ENCODE data around the gene FOXO1. TPM values are rescaled to one million over a fixed set of nuclear protein-coding genes. Genes with fewer than 3 reads are reported as not detected.

The FOXO1 gene
- total RNA-seq, 4 donors from 2014 or later = 9.1 to 42.3 (median 14.2) TPM

DNA sequence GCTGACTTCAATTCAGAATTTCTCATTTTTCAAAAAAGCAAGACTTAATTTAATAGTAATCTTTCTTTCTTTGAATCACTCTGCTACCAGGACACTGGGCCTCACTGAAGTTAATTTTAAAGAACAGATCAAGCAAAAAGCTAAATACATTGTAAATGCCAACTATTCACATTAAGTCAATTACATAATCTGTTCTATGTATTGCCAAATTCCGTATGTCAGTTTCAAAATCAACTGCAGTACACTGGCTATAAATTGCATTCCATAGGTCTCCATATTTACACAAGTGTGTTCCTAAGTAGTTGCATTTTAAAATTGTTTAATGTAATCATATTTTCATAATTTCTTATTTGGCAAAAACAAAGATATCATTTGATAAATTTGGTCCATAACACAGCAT is 10.1 kb downstream of the FOXO1 start:
- intact Hi-C loops (cut with DNase I) = no loop called here
- Histone ChIP-seq H3K4me3 (no peak overlapping the region), H3K27ac (no peak overlapping the region), H3K36me3 (no peaks in the 10 kb centered on the region), H3K4me1 (peaks cover 4 to 87% (median 48%) of the 10 kb centered on the region in 3 donors), H3K9me3 (no peaks in the 10 kb centered on the region), H3K27me3 (no peaks in the 10 kb centered on the region)
- WGBS, 2 donors = 25 to 56% methylated on average over 1 of the region's 1 CpG
- no peak for DNase-seq
- TF ChIP-seq, protein P1, sequence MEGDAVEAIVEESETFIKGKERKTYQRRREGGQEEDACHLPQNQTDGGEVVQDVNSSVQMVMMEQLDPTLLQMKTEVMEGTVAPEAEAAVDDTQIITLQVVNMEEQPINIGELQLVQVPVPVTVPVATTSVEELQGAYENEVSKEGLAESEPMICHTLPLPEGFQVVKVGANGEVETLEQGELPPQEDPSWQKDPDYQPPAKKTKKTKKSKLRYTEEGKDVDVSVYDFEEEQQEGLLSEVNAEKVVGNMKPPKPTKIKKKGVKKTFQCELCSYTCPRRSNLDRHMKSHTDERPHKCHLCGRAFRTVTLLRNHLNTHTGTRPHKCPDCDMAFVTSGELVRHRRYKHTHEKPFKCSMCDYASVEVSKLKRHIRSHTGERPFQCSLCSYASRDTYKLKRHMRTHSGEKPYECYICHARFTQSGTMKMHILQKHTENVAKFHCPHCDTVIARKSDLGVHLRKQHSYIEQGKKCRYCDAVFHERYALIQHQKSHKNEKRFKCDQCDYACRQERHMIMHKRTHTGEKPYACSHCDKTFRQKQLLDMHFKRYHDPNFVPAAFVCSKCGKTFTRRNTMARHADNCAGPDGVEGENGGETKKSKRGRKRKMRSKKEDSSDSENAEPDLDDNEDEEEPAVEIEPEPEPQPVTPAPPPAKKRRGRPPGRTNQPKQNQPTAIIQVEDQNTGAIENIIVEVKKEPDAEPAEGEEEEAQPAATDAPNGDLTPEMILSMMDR (IDR thresholded peaks at IDR 0.05) = no peak

DNA sequence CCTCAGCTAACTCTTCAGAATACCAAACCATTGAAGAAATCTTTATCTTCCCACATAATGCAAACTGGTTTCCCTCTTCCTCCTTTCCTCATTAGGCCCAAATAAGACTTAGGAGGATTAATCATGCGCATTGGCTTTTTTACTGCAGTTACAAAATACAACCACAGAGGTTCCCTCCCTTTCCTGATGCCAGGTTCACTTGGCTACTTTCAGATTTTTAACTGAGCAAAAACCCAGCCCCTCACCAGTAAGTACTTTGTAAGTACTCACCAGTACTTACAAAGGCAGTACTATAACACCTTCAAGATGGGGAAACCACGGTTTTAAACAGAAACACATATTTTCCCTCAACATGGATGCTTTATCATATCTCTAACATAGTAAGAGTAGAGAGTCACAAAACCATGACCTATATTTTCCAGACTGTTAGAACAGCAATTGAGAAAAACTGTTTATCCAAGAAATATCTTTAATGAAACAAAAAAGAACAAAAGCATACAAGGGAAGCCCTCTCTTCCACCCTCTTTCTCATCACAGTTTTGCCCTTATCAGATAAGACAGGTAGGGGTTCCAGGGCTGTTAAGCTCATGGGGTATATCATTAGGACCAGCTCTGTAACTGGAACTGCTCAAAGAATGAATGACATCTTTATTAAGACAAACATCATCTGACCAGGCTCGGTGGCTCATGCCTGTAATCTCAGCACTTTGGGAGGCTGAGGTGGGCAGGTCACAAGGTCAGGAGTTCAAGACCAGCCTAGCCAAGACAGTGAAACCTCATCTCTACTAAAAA is 12.7 kb downstream of the FOXO1 start:
- Histone ChIP-seq H3K4me3 (no peak overlapping the region), H3K36me3 (no peaks in the 10 kb centered on the region), H3K4me1 (peaks cover 9 to 89% (median 40%) of the 10 kb centered on the region in 3 donors), H3K27ac (peak overlapping the region in 1 of 4 donors; percentile 21), H3K9me3 (no peaks in the 10 kb centered on the region), H3K27me3 (no peaks in the 10 kb centered on the region)
- no peak for TF ChIP-seq POLR2A (IDR thresholded peaks at IDR 0.05)
- TF ChIP-seq, protein P1 (IDR thresholded peaks at IDR 0.05) = peak in 3 of 6 experiments; percentile 9 to 32 (median 13)
- DNase-seq = no peak
- intact Hi-C loops (cut with DNase I) = no loop called here
- 56 to 63% methylated on average over 2 to 3 of the region's 3 CpGs for WGBS, 2 donors

DNA sequence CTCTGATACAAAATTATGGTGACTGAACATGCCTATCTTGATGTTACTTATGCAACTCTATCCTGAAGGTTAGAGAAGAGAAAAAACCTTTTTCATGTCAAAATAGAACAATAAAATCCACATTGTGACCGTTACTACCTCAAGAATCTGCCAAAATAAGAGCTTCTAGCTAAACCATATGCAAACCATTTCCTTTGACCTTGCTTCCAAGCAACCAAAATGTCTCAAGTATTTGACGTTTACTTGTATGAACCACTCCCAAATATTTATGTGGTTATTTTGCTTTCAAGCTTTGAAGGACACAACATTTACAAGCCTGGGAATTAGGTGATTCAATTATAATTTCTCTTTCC is 13.9 kb downstream of the FOXO1 start:
- no peaks in the 10 kb centered on the region for H3K9me3 ChIP-seq
- no peaks in the 10 kb centered on the region for H3K27me3 ChIP-seq
- H3K4me3 ChIP-seq = no peak overlapping the region
- no peak overlapping the region for H3K27ac ChIP-seq
- peaks cover 9 to 89% (median 43%) of the 10 kb centered on the region in 3 donors for H3K4me1 ChIP-seq
- 53 to 55% methylated on average over 2 of the region's 2 CpGs for WGBS, 2 donors
- TF ChIP-seq, protein P1 (IDR thresholded peaks at IDR 0.05) = no peak
- TF ChIP-seq POLR2A (IDR thresholded peaks at IDR 0.05) = no peak
- no peak for DNase-seq
- intact Hi-C loops (cut with DNase I) = no loop called here
- H3K36me3 ChIP-seq = no peaks in the 10 kb centered on the region

DNA sequence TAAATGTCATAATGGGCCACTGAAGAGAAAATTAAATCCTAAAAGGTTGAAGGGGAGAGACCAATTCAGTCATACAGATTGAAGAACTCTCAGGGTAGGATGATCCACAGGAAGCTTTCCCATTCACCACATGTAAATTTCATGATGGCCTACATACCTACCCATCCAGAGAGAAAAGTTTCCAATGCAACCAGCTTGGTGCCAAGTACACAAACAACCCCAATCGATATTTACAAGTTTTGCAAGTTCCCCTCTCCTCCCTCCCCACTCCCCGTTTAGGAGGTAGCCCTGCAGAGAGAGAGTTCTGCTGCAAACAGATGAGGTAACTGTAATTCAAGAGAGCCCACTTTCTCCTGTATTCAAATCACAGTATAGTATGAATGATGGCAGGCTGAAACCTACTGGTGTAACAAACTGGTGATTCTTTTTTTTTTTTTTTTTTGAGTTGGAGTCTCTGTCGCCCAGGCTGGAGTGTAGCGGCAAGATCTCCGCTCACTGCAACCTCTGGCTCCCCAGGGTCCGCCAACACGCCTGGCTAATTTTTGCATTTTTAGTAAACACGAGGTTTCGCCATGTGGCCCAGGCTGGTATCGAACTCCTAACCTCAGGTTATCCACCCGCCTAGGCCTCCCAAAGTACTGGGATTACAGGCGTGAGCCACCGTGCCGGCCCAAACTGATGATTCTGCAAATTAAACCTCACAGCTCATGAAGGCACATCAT is 14.4 kb downstream of the FOXO1 start:
- WGBS, 2 donors = 84 to 89% methylated on average over 11 to 13 of the region's 14 CpGs

More for the DNA sequence above, 14.4 kb downstream of the FOXO1 start:
- Histone ChIP-seq H3K27ac (no peak overlapping the region), H3K9me3 (no peaks in the 10 kb centered on the region), H3K4me1 (peaks cover 9 to 89% (median 42%) of the 10 kb centered on the region in 3 donors), H3K4me3 (no peak overlapping the region), H3K27me3 (no peaks in the 10 kb centered on the region), H3K36me3 (no peaks in the 10 kb centered on the region)
- TF ChIP-seq, protein P1 (IDR thresholded peaks at IDR 0.05) = no peak
- no peak for TF ChIP-seq POLR2A (IDR thresholded peaks at IDR 0.05)
- DNase-seq = no peak
- intact Hi-C loops (cut with DNase I) = no loop called here

All from esophagus squamous epithelium (tissue), 5 donors.